Panc1 (cell line): ENCODE measurements around the gene PTS. TPM values are rescaled to one million over a fixed set of nuclear protein-coding genes. Genes with fewer than 3 reads are reported as not detected.

Experiments
- ATAC-seq: fragments of 200-7000 bp; cut with Tn5 transposase; 2 replicates; pipeline ENCODE4 v1.9.1; 2020; ENCODE audit warnings: mild to moderate bottlenecking, moderate library complexity
- BruUV-seq: library from RNA; stranded (reverse); fragments of 400-500 nt; replicated peaks from 2 replicates; lab custom pipeline; 2021; lab: Mats Ljungman, UMichigan
- CTCF ChIA-PET: fragments of 300-600 bp; sonication (Branson Sonifier 250); formaldehyde crosslinking; loops from one replicate; lab custom pipeline; 2022; ENCODE audit warnings: antibody characterized with exemption; lab: Charles Lee
- POLR2A ChIA-PET: fragments of 300-600 bp; sonication (Branson Sonifier 250); formaldehyde crosslinking; loops from one replicate; lab custom pipeline; 2022; ENCODE audit warnings: antibody characterized with exemption; lab: Charles Lee
- DNase-seq: peaks from one replicate; pipeline ENCODE4 v3.0.0-alpha.2; 2010; ENCODE audit warnings: low read depth, low spot score
- H3K27ac ChIP-seq: 2 replicates; pipeline ENCODE4 v1.5.1; 2011; ENCODE audit warnings: mild to moderate bottlenecking, low read length, inconsistent platforms
- H3K27me3 ChIP-seq: fragments of 200-500 bp; sonication (Bioruptor generic); 2 replicates; pipeline ENCODE4 v1.6.0; 2014; ENCODE audit warnings: low read length, inconsistent platforms; ENCODE audit not compliant: control insufficient read depth, insufficient read depth
- H3K36me3 ChIP-seq: fragments of 200-500 bp; sonication (Bioruptor generic); 2 replicates; pipeline ENCODE4 v1.5.1; 2014; ENCODE audit warnings: inconsistent platforms, mild to moderate bottlenecking, low read length, moderate library complexity; ENCODE audit not compliant: control insufficient read depth, insufficient read depth
- H3K4me1 ChIP-seq: 2 replicates; pipeline ENCODE4 v1.5.1; 2011; ENCODE audit warnings: inconsistent platforms, mild to moderate bottlenecking, low read length, moderate library complexity; ENCODE audit not compliant: control insufficient read depth, insufficient read depth
- H3K4me3 ChIP-seq, 2 experiments: 2 replicates each; pipeline ENCODE4 v1.5.1; 2011 to 2012; ENCODE audit warnings: low read depth in 2 of 2, low read length in 2 of 2, mild to moderate bottlenecking in 2 of 2, inconsistent platforms in 1 of 2, moderate library complexity in 1 of 2
- H3K9me3 ChIP-seq: fragments of 200-500 bp; sonication (Bioruptor generic); 2 replicates; pipeline ENCODE4 v1.5.1; 2014; ENCODE audit warnings: low read depth, mild to moderate bottlenecking, inconsistent platforms, low read length, moderate library complexity; ENCODE audit not compliant: control insufficient read depth, insufficient read depth
- POLR2AphosphoS5 ChIP-seq: IDR thresholded peaks from 2 replicates; pipeline ENCODE4 v1.6.1; 2012; ENCODE audit warnings: mild to moderate bottlenecking, low read depth, low read length, moderate library complexity
- SIN3A ChIP-seq: IDR thresholded peaks from 2 replicates; pipeline ENCODE4 v1.6.1; 2012; ENCODE audit warnings: low read depth, mild to moderate bottlenecking, low read length, moderate library complexity, borderline replicate concordance; ENCODE audit not compliant: insufficient read depth
- TCF7L2 ChIP-seq: IDR thresholded peaks from 2 replicates; pipeline ENCODE4 v1.6.1; 2011; ENCODE audit warnings: mild to moderate bottlenecking, low read depth, low read length, inconsistent platforms
- in situ Hi-C: cut with HindIII; loops from 2 replicates; pipeline ENCODE4 v1.10.0; 2016; ENCODE audit warnings: low sequenced_read_pairs, low pct_unique_long_range_greater_than_20kb
- intact Hi-C: fragments of 100-400 bp; cut with micrococcal nuclease; formaldehyde crosslinking; loops from one replicate; pipeline ENCODE4 v1.10.0; 2022; ENCODE audit not compliant: unreplicated experiment
- total RNA-seq: library from RNA; stranded (reverse); gene quantifications from one replicate; pipeline ENCODE4 v1.2.1, GENCODE V29; 2021; ENCODE audit not compliant: unreplicated experiment
- TF ChIP-seq, protein P1 (sequence below): fragments of 450-650 bp; IDR thresholded peaks from 2 replicates; pipeline ENCODE4 v1.5.1; 2017; ENCODE audit warnings: mild to moderate bottlenecking
- TF ChIP-seq, protein P2 (sequence below), 2 experiments: IDR thresholded peaks; 2 replicates each; pipeline ENCODE4 v1.6.1; 2011 to 2012; ENCODE audit warnings: low read depth in 2 of 2, control low read depth in 1 of 2, low read length in 1 of 2, mild to moderate bottlenecking in 1 of 2, moderate library complexity in 1 of 2; ENCODE audit not compliant: insufficient read depth in 1 of 2

PTS gene
- total RNA-seq, 1 experiment from 2014 or later = 64.2 TPM

GRCh38 chr11:112273066-112273465 lies 46.8 kb downstream of the PTS start:
- TF ChIP-seq POLR2AphosphoS5 (no peak), TCF7L2 (no peak), SIN3A (no peak)
- H3K36me3 ChIP-seq = no peaks in the 10 kb centered on the region
- CTCF ChIA-PET = no interaction called here
- no peaks in the 10 kb centered on the region for H3K4me1 ChIP-seq
- peaks cover 2% of the 10 kb centered on the region; the same call in 1 of the 2 replicates for H3K27me3 ChIP-seq
- no peak for DNase-seq
- intact Hi-C loops (no loop called here), in situ Hi-C loops (no loop called here)
- no peaks in the 10 kb centered on the region for H3K9me3 ChIP-seq
- H3K4me3 ChIP-seq = no peak overlapping the region
- no peak overlapping the region for H3K27ac ChIP-seq
- no peak for ATAC-seq
- POLR2A ChIA-PET = no interaction called here
- BruUV-seq = no TSS peak

DNA sequence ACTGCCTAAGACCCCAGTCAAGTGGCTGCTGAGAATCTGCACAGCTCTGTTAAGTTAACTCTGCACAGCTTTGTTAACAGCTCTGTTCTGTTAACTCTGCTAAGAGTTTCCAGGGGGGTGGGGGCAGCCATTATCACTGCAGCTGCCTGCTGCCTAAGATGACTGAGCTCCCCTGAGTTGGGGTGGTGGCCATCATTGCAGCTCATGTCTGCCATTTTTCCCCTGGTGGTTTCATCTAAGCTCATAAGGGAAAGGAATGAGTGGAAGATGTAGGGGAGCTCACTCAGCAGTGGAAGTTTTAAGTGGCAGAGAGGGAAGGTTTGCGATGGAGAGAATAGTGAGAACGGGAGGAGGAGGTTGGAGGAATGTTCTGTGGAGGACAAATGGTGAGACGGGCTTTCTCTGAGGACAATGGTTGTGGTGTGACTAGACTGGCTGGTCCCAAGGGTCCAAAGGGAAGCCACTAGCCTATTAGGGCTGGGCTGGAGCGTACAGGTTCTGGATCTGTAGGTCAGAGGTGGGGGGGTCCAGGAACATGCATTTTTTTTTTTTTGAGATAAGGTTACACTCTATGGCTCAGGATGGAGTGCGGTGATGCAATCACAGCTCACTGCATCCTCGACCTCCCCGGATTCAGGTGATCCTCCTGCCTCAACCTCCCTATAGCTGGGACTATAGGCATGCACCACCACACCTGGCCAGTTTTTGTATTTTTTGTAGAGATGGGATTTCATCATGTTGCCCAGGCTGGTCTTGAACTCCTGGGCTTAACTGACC lies 48.0 kb downstream of the PTS start:
- CTCF ChIA-PET = interaction anchor here (0.6 kb wide), 2 partner anchors 19 to 446 kb away, joined by 3 to 4 read pairs; no protein-coding TSS in a partner anchor
- no TSS peak for BruUV-seq
- Histone ChIP-seq H3K27ac (no peak overlapping the region), H3K36me3 (no peaks in the 10 kb centered on the region), H3K4me1 (peaks cover 3% of the 10 kb centered on the region; the same call in 1 of the 2 replicates), H3K4me3 (no peak overlapping the region), H3K9me3 (no peaks in the 10 kb centered on the region), H3K27me3 (peaks cover 2% of the 10 kb centered on the region; the same call in 1 of the 2 replicates)
- ATAC-seq (no peak), DNase-seq (no peak)
- POLR2A ChIA-PET = interaction anchor here (1.0 kb wide), 1 partner anchor 48 kb away, joined by 3 read pairs; the partner anchor contains the start of gene PTS
- intact Hi-C loops = no loop called here
- in situ Hi-C loops = no loop called here
- TF ChIP-seq POLR2AphosphoS5 = no peak
- TF ChIP-seq SIN3A = no peak
- TF ChIP-seq, protein P1, sequence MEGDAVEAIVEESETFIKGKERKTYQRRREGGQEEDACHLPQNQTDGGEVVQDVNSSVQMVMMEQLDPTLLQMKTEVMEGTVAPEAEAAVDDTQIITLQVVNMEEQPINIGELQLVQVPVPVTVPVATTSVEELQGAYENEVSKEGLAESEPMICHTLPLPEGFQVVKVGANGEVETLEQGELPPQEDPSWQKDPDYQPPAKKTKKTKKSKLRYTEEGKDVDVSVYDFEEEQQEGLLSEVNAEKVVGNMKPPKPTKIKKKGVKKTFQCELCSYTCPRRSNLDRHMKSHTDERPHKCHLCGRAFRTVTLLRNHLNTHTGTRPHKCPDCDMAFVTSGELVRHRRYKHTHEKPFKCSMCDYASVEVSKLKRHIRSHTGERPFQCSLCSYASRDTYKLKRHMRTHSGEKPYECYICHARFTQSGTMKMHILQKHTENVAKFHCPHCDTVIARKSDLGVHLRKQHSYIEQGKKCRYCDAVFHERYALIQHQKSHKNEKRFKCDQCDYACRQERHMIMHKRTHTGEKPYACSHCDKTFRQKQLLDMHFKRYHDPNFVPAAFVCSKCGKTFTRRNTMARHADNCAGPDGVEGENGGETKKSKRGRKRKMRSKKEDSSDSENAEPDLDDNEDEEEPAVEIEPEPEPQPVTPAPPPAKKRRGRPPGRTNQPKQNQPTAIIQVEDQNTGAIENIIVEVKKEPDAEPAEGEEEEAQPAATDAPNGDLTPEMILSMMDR = no peak
- TF ChIP-seq TCF7L2 = no peak
- TF ChIP-seq, protein P2, sequence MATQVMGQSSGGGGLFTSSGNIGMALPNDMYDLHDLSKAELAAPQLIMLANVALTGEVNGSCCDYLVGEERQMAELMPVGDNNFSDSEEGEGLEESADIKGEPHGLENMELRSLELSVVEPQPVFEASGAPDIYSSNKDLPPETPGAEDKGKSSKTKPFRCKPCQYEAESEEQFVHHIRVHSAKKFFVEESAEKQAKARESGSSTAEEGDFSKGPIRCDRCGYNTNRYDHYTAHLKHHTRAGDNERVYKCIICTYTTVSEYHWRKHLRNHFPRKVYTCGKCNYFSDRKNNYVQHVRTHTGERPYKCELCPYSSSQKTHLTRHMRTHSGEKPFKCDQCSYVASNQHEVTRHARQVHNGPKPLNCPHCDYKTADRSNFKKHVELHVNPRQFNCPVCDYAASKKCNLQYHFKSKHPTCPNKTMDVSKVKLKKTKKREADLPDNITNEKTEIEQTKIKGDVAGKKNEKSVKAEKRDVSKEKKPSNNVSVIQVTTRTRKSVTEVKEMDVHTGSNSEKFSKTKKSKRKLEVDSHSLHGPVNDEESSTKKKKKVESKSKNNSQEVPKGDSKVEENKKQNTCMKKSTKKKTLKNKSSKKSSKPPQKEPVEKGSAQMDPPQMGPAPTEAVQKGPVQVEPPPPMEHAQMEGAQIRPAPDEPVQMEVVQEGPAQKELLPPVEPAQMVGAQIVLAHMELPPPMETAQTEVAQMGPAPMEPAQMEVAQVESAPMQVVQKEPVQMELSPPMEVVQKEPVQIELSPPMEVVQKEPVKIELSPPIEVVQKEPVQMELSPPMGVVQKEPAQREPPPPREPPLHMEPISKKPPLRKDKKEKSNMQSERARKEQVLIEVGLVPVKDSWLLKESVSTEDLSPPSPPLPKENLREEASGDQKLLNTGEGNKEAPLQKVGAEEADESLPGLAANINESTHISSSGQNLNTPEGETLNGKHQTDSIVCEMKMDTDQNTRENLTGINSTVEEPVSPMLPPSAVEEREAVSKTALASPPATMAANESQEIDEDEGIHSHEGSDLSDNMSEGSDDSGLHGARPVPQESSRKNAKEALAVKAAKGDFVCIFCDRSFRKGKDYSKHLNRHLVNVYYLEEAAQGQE (IDR thresholded peaks at IDR 0.05; ENCODE audit: insufficient read depth in 1 of 2, low read depth in 2 of 2, low read length in 1 of 2) = no peak
